MCF 10A (cell line): ENCODE data around the gene STT3B. TPM values are rescaled to one million over a fixed set of nuclear protein-coding genes. Genes with fewer than 3 reads are reported as not detected.

Experiments used
- BruUV-seq: library from RNA; stranded (reverse); fragments of 400-500 nt; replicated peaks from 2 replicates; lab custom pipeline; 2021; lab: Mats Ljungman, UMichigan
- CTCF ChIA-PET: fragments of 300-600 bp; sonication (Branson Sonifier 250); formaldehyde crosslinking; extraction: SDS; loops from one replicate; lab custom pipeline; 2021; ENCODE audit warnings: antibody characterized with exemption, inconsistent platforms; lab: Yijun Ruan, JAX
- POLR2A ChIA-PET: fragments of 300-600, 350-650 bp; sonication (Branson Sonifier 250); formaldehyde crosslinking; extraction: SDS; loops from one replicate; lab custom pipeline; 2020; ENCODE audit warnings: antibody characterized with exemption, inconsistent platforms; lab: Yijun Ruan, JAX
- DNase-seq: peaks from one replicate; pipeline ENCODE4 v3.0.0-alpha.2; 2018; ENCODE audit not compliant: unreplicated experiment
- H3K27ac Mint-ChIP-seq: one replicate; pipeline ENCODE4 v1.8.0; 2022; ENCODE audit warnings: mild to moderate bottlenecking, low read depth, mixed read lengths; ENCODE audit not compliant: unreplicated experiment
- H3K27me3 Mint-ChIP-seq: one replicate; pipeline ENCODE4 v1.8.0; 2022; ENCODE audit warnings: mixed read lengths; ENCODE audit not compliant: insufficient read depth, unreplicated experiment
- H3K36me3 Mint-ChIP-seq: one replicate; pipeline ENCODE4 v1.8.0; 2022; ENCODE audit warnings: mild to moderate bottlenecking, moderate library complexity, mixed read lengths; ENCODE audit not compliant: insufficient read depth, unreplicated experiment
- H3K4me1 Mint-ChIP-seq: one replicate; pipeline ENCODE4 v1.8.0; 2022; ENCODE audit warnings: mixed read lengths; ENCODE audit not compliant: insufficient read depth, unreplicated experiment
- H3K4me3 Mint-ChIP-seq: one replicate; pipeline ENCODE4 v1.8.0; 2022; ENCODE audit warnings: mild to moderate bottlenecking, moderate library complexity, mixed read lengths; ENCODE audit not compliant: unreplicated experiment
- H3K9me3 Mint-ChIP-seq: one replicate; pipeline ENCODE4 v1.8.0; 2022; ENCODE audit warnings: mixed read lengths; ENCODE audit not compliant: unreplicated experiment
- CTCF ChIP-seq: fragments of 200-600 bp; IDR thresholded peaks from one replicate; pipeline ENCODE4 v1.8.0; 2022; ENCODE audit warnings: antibody characterized with exemption, mild to moderate bottlenecking; ENCODE audit not compliant: unreplicated experiment
- intact Hi-C: fragments of 100-400 bp; cut with micrococcal nuclease; formaldehyde crosslinking; loops from 2 replicates; pipeline ENCODE4 v1.14.1; 2022
- total RNA-seq: library from RNA; stranded (reverse); gene quantifications from 2 replicates; pipeline ENCODE4 v1.2.3, GENCODE V29; 2022

Gene STT3B
- total RNA-seq, 1 experiment from 2014 or later: 118 TPM

- intact Hi-C loops: no loop called here
- H3K27me3 Mint-ChIP-seq: no peaks in the 10 kb centered on the region
- no peak overlapping the region for H3K4me3 Mint-ChIP-seq
- ChIA-PET POLR2A (interaction anchor here (1.3 kb wide), 1 partner anchor 9 kb away, joined by 12 read pairs; the partner anchor contains the start of gene STT3B), CTCF (interaction anchor here (1.3 kb wide), 1 partner anchor 9 kb away, joined by 3 read pairs; no protein-coding TSS in a partner anchor)
- H3K36me3 Mint-ChIP-seq: no peaks in the 10 kb centered on the region
- no peak overlapping the region for H3K27ac Mint-ChIP-seq
- H3K9me3 Mint-ChIP-seq: no peaks in the 10 kb centered on the region
- TF ChIP-seq CTCF: no peak
- H3K4me1 Mint-ChIP-seq: peaks cover 18% of the 10 kb centered on the region
- no TSS peak for BruUV-seq
- no peak for DNase-seq
Observed at GRCh38 chr3:31542246-31542645, 9.5 kb downstream of the STT3B start.

GRCh38 chr3:31543375-31543774 is 10.7 kb downstream of the STT3B start:
- no peaks in the 10 kb centered on the region for H3K27me3 Mint-ChIP-seq
- H3K9me3 Mint-ChIP-seq: no peaks in the 10 kb centered on the region
- BruUV-seq: no TSS peak
- no peak for DNase-seq
- no peak overlapping the region for H3K27ac Mint-ChIP-seq
- intact Hi-C loops: no loop called here
- POLR2A ChIA-PET: interaction anchor here (1.3 to 5.3 kb wide), 2 partner anchors 10 to 11 kb away, joined by 12 to 107 read pairs; partner anchors contain the start of gene STT3B
- H3K36me3 Mint-ChIP-seq: no peaks in the 10 kb centered on the region
- H3K4me3 Mint-ChIP-seq: no peak overlapping the region
- H3K4me1 Mint-ChIP-seq: peaks cover 28% of the 10 kb centered on the region
- TF ChIP-seq CTCF: no peak
- CTCF ChIA-PET: no interaction called here

- Mint-ChIP-seq H3K9me3 (no peaks in the 10 kb centered on the region), H3K27ac (no peak overlapping the region), H3K4me3 (no peak overlapping the region), H3K36me3 (no peaks in the 10 kb centered on the region), H3K4me1 (peaks cover 30% of the 10 kb centered on the region), H3K27me3 (no peaks in the 10 kb centered on the region)
- intact Hi-C loops: no loop called here
- TF ChIP-seq CTCF: no peak
- ChIA-PET POLR2A (interaction anchor here (2.2 to 5.3 kb wide), 2 partner anchors 8 to 12 kb away, joined by 12 to 107 read pairs; partner anchors contain the start of gene STT3B), CTCF (interaction anchor here (1.1 to 2.0 kb wide), 2 partner anchors 9 to 13 kb away, joined by 3 to 7 read pairs; no protein-coding TSS in a partner anchor)
- peak; percentile 51 for DNase-seq
- no TSS peak for BruUV-seq
Observed at GRCh38 chr3:31544634-31545033, 11.9 kb downstream of the STT3B start.

- ChIA-PET CTCF (interaction anchor here (0.6 to 2.0 kb wide), 5 partner anchors 10 to 470 kb away, joined by 3 to 7 read pairs (median 3); partner anchors contain the start of gene STT3B), POLR2A (interaction anchor here (2.2 to 5.3 kb wide), 2 partner anchors 10 to 14 kb away, joined by 12 to 107 read pairs; partner anchors contain the start of gene STT3B)
- Mint-ChIP-seq H3K27me3 (no peaks in the 10 kb centered on the region), H3K36me3 (no peaks in the 10 kb centered on the region), H3K4me1 (peaks cover 38% of the 10 kb centered on the region), H3K4me3 (no peak overlapping the region), H3K27ac (peak overlapping the region; percentile 71), H3K9me3 (no peaks in the 10 kb centered on the region)
- DNase-seq: no peak
- BruUV-seq: no TSS peak
- no peak for TF ChIP-seq CTCF
- intact Hi-C loops: no loop called here
Observed at GRCh38 chr3:31546162-31546561, 13.4 kb downstream of the STT3B start.
